Measurements from ENCODE around the gene FXYD7.

FXYD7 gene

DNA sequence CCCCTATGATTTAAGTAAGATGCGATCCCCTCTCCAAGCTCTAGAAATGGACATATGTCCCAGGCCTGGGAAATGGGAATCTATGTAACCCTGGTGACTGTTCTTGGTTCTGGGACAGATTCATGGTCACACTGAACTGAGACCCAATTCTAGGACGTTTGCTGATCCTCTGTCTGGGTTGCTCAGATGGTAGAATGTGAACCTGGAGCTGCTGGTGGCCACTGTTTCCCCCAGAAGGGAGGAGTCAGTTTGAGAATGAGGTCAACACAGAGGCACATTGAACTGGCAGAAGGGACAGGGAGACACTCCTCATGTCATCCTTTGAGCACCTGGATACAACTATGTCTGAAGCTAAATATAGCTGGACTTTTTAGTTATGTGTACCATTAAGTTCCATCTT, 56.4 kb downstream of the FXYD7 start:
- DNase-seq (ENCODE audit: low read depth in 3 of 3) = no peak

DNA sequence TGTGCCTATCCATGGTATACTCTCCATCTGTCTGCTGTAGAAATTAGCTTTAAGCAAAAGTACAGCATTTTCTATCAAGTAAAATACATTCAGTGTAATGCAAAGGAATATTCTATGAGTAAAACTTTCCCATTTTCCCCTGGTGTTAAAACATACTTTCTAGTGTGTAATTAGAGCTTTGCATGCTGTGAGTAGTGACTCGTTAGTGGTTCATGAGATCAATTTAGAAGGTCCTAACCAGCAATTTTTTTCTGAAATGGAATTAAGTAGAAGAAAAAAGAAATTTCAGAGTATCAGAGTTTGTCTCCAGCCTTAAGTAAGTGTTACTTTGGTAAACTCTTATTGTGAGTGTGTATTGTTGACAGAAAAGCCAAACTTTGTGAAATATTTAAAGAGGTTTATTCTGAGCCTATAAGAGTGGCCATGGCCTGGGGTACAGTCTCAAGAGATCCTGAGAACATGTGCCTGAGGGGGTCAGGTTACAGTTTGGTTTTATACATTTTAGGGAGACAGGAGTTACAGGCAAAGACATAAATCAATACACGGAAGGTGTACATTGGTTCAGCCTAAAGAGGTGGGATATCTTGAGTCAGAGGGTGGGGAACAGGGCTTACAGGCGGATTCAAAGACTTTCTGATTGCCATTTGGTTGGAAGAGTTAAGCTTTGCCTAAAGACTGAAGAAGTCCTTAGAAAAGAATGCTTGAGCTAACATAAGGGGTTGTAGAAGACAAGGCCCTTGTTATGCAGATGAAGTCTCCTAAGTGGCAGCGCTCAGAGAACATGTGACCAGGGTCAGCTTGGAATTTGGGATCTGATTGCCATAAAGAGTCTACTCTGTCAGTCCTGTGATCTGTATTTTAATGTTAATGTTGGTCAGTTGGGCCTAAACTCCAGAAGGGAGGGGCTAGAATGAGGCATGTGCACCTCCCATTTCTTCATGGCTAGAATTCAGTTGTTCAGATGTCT, 60.0 kb downstream of the FXYD7 start:
- DNase-seq (ENCODE audit: low read depth in 3 of 3) = no peak
